Peyer's patch (tissue), 4 donors: ENCODE measurements around the gene IL22RA2.

ENCODE experiments used
- POLR2A ChIP-seq, 2 donors: fragments of 450-650 bp; IDR thresholded peaks; one replicate each; pipeline ENCODE4 v1.5.1; 2017; ENCODE audit warnings: antibody characterized with exemption in 2 of 2, mild to moderate bottlenecking in 2 of 2, moderate library complexity in 2 of 2
- TF ChIP-seq, protein P1 (sequence below), 6 experiments: fragments of 450-650 bp in 4 of 6; fragments of 200-600 bp in 2 of 6; sonication (generic) in 1 of 6; IDR thresholded peaks; one replicate each; pipeline ENCODE4 v1.5.1; 2017 to 2019; ENCODE audit warnings: antibody characterized with exemption in 6 of 6, mild to moderate bottlenecking in 3 of 6, moderate library complexity in 1 of 6

- TF ChIP-seq, protein P1, sequence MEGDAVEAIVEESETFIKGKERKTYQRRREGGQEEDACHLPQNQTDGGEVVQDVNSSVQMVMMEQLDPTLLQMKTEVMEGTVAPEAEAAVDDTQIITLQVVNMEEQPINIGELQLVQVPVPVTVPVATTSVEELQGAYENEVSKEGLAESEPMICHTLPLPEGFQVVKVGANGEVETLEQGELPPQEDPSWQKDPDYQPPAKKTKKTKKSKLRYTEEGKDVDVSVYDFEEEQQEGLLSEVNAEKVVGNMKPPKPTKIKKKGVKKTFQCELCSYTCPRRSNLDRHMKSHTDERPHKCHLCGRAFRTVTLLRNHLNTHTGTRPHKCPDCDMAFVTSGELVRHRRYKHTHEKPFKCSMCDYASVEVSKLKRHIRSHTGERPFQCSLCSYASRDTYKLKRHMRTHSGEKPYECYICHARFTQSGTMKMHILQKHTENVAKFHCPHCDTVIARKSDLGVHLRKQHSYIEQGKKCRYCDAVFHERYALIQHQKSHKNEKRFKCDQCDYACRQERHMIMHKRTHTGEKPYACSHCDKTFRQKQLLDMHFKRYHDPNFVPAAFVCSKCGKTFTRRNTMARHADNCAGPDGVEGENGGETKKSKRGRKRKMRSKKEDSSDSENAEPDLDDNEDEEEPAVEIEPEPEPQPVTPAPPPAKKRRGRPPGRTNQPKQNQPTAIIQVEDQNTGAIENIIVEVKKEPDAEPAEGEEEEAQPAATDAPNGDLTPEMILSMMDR (IDR thresholded peaks at IDR 0.05): no peak
- TF ChIP-seq POLR2A (IDR thresholded peaks at IDR 0.05): no peak
Measured at GRCh38 chr6:137123078-137123477, 50.4 kb downstream of the IL22RA2 start.
